Urinary bladder (tissue), 4 donors: Measurements from ENCODE around the gene RSAD2. TPM values are rescaled to one million over a fixed set of nuclear protein-coding genes. Genes with fewer than 3 reads are reported as not detected.

Experiments used
- DNase-seq: peaks from one replicate; pipeline ENCODE4 v3.0.0-alpha.2; 2015; ENCODE audit errors: extremely low spot score
- H3K27ac ChIP-seq: one replicate; pipeline ENCODE4 v1.5.1; 2013; ENCODE audit warnings: low read depth, mild to moderate bottlenecking, moderate library complexity
- H3K36me3 ChIP-seq: one replicate; pipeline ENCODE4 v1.6.1; 2013; ENCODE audit warnings: mild to moderate bottlenecking, moderate library complexity; ENCODE audit not compliant: insufficient read depth
- H3K4me1 ChIP-seq: one replicate; pipeline ENCODE4 v1.6.1; 2013; ENCODE audit warnings: mild to moderate bottlenecking, moderate library complexity; ENCODE audit not compliant: insufficient read depth
- H3K4me3 ChIP-seq: one replicate; pipeline ENCODE4 v1.5.1; 2013; ENCODE audit warnings: low read depth, low read length
- WGBS: extraction: QIAGEN DNeasy Blood & Tissue Kit; methylation state at CpG from one replicate; pipeline ENCODE4 v1.1.7; 2013; 5-methylcytosine and 5-hydroxymethylcytosine counted together
- polyA plus RNA-seq: library from polyadenylated mRNA; stranded (reverse); fragments of 200-250 nt; gene quantifications from one replicate; pipeline ENCODE4 v1.2.3, GENCODE V29; 2013
- total RNA-seq: library from RNA; depleted of rRNA; stranded (reverse); fragments of >200 nt; gene quantifications from one replicate; pipeline ENCODE4 v1.2.3, GENCODE V29; 2014
- donor health status: healthy with polysubstance abuse.
- donor health status: healthy.

The RSAD2 gene, protein sequence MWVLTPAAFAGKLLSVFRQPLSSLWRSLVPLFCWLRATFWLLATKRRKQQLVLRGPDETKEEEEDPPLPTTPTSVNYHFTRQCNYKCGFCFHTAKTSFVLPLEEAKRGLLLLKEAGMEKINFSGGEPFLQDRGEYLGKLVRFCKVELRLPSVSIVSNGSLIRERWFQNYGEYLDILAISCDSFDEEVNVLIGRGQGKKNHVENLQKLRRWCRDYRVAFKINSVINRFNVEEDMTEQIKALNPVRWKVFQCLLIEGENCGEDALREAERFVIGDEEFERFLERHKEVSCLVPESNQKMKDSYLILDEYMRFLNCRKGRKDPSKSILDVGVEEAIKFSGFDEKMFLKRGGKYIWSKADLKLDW
- total RNA-seq (11.1 TPM), polyA plus RNA-seq (2.8 TPM)

DNA sequence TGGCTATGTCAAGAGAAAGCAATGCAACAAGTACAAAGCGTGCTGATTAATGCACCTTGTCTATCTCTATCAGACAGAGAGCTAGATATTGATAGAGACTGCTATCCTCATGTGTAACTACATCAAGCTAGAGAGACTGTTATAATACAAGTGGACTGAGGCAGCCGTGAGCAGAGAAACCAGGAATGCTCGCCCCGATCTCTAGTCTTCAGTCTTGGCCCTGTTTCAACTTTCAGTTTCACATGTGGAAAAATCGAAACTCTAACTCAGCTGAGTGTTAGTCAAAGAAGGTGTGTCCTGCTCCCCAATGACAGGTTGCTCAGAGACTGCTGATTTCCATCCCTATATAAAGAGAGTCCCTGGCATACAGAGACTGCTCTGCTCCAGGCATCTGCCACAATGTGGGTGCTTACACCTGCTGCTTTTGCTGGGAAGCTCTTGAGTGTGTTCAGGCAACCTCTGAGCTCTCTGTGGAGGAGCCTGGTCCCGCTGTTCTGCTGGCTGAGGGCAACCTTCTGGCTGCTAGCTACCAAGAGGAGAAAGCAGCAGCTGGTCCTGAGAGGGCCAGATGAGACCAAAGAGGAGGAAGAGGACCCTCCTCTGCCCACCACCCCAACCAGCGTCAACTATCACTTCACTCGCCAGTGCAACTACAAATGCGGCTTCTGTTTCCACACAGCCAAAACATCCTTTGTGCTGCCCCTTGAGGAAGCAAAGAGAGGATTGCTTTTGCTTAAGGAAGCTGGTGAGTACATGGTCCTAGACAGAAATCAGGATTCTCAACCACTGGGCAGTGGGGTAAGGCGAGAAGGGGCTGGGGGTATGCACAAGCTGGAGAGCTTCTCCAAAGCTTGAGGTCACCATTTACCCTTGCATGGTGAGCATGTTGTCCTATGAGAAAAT lies at the start of gene RSAD2:
Gene RSAD2, plus strand, starts transcription at position 376 of the 903 bp plus-strand sequence. Its CDS starts 24 bp downstream, at position 400.
- WGBS, result 40% methylated on average over 10 of the region's 10 CpGs
- Histone ChIP-seq H3K36me3 (no peaks in the 10 kb centered on the region), H3K4me1 (no peaks in the 10 kb centered on the region), H3K27ac (no peak within 1 kb of the TSS), H3K4me3 (peak within 1 kb of the TSS; percentile 47)
- no peak for DNase-seq

DNA sequence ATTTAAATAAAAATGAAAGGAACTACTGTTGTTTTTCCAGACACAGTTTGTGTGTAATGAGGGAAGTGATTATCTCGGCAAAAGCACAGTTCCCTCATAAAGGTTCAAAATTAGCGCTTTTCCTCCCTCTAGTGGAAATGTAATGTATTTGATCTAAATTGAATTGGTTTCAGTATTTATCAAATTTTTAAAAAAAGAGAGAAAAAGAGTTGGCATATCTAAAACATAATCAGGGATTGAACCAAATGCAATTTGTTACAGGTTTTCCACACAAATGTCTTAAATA lies 49.3 kb upstream of the RSAD2 start:
- WGBS, result 9% methylated on average over 2 of the region's 2 CpGs
- no peaks in the 10 kb centered on the region for H3K4me1 ChIP-seq
- no peaks in the 10 kb centered on the region for H3K36me3 ChIP-seq
- DNase-seq, result peak; percentile 46
- no peak overlapping the region for H3K4me3 ChIP-seq
- H3K27ac ChIP-seq, result no peak overlapping the region

DNA sequence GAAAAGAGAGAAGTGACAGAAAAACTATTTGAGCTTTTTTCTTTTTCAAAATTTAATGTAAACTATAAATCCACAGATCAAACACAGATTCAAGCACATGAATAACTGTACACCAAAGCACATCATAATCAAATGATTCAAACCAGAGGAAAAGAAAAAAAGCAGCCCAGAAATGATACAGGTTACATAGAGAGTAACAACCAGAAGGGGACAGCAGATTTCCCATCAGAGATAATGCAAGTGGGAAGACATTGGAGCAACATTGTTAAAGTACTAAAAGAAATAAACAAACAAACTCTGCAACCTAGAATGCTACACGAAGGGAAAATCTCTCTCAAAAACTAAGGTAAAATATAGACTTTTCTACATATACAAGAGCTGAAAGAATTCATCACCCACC lies 46.3 kb upstream of the RSAD2 start:
- Histone ChIP-seq H3K36me3 (no peaks in the 10 kb centered on the region), H3K27ac (no peak overlapping the region), H3K4me3 (no peak overlapping the region), H3K4me1 (no peaks in the 10 kb centered on the region)
- no peak for DNase-seq
- 61% methylated on average over 1 of the region's 1 CpG for WGBS

DNA sequence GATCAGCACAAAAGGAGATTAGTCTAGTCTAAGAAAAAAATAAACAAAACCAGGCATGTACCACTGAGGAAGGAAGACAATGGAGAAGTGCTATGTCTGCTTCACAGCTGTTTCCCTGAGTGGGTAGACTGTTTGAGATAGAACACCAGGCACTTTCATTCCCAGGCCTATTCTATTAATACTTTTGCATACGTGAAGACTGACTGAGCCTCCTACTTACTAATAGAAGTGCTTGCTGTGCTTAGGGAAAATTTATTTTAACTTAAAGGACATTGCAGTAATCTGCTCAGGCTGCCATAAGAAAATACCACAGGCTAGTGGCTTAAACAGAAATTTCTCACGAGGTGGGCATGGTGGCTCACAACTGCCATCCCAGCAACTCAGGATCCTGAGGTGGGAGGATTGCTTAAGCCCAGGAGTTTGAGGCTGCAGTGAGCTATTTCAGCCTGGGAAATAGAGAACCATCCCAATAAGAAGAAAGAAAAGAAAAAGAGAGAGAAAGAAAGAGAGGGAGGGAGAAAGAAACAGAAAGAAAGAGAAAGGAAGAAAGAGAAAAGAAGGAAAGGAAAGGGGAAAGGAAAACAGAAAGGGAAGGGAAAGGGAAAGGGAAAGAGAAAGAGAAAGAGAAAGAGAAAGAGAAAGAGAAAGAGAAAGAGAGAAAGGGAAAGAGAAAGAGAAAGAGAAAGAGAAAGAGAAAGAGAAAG lies 44.8 kb upstream of the RSAD2 start:
- H3K4me1 ChIP-seq, result no peaks in the 10 kb centered on the region
- WGBS, result 70% methylated on average over 2 of the region's 2 CpGs
- DNase-seq, result no peak

DNA sequence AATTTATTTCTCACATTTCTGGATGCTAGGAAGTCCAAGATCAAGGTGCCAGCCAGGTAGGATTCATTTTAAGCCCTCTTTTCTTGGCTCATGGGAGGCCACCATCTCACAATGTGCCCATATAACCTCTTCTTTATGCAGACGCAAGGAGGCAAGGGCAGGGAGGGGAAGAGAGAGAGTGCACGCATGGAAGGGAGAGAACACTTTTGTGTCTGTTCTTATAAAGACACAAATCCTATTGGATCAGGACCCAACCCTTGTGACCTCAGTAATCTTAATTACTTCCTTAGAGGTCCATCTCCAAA lies 44.3 kb upstream of the RSAD2 start:
- 96% methylated on average over 2 of the region's 2 CpGs for WGBS
- Histone ChIP-seq H3K36me3 (no peaks in the 10 kb centered on the region), H3K4me3 (no peak overlapping the region), H3K4me1 (no peaks in the 10 kb centered on the region), H3K27ac (no peak overlapping the region)
- no peak for DNase-seq

More for the DNA sequence above, 44.8 kb upstream of the RSAD2 start:
- H3K36me3 ChIP-seq, result no peaks in the 10 kb centered on the region
- H3K27ac ChIP-seq, result no peak overlapping the region
- no peak overlapping the region for H3K4me3 ChIP-seq

DNA sequence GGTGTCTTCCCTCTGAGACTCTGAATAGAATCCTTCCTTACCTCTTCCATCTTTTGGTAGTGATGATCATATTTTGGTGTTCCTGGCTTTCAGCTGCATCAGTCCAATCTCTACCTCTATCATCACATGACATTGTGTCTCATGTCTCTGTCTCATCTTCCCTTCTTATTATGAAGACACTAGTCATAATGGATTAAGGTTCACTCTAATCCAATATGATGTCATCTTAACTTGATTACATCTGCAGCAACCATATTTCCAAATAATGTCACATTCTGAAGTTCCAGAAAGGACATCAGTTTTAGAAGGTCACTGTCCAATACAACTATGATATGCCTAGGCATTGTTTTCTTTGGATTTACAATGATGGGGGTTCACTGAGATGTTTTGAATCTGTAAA lies 43.4 kb upstream of the RSAD2 start:
- no peaks in the 10 kb centered on the region for H3K36me3 ChIP-seq
- H3K4me3 ChIP-seq, result no peak overlapping the region
- no peak for DNase-seq
- H3K4me1 ChIP-seq, result no peaks in the 10 kb centered on the region
- no peak overlapping the region for H3K27ac ChIP-seq

DNA sequence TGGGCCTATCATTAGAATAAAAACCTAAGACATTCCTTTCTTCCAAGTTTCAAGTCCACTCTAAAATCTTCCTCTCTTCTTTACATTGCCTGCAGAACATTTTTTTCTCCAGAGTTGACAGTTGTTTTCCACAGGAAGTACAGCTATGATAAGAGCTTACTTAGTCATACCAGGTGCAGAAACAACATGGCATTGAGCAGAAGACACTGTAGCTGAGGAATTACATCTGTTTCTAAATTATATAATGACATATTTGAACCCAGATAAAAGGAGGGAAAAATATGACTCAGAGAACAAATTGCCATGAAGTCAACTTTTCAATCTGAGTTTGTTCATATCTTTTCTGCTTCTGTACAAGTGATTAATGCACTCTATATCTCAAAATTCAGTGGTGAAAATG lies 42.1 kb upstream of the RSAD2 start:
- no peaks in the 10 kb centered on the region for H3K36me3 ChIP-seq
- H3K4me3 ChIP-seq, result no peak overlapping the region
- H3K27ac ChIP-seq, result no peak overlapping the region
- no peak for DNase-seq
- no peaks in the 10 kb centered on the region for H3K4me1 ChIP-seq

DNA sequence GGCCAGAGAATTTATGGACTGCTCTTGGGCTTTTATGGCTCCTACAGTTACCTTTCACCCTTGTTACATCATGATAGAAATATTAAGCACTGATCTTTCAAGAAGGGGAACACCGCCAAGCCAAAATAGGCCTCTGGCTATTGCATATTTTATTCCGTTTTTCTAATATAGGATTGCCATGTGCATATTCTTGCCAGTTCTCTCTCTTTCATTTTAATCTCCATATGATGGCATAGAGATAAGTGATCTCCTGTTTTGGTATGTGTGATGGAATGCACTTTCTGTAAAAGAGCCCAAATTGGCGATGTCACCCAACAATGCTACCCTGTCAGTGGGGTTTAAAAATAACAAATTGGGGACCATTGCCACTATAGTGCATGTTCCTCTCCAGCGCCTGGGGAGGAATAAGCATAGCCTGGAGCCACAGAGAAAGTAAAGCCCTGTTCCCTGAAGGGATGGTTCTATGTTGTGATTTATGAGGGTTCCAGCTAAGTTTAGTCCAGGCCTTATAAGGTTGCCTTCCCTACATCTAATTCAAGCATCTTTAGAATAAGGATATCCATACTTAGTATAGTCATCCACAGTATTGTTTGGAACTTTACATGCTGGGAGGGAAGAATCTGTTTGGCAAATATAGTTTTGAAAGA lies 38.8 kb upstream of the RSAD2 start:
- no peak overlapping the region for H3K4me3 ChIP-seq
- H3K36me3 ChIP-seq, result no peaks in the 10 kb centered on the region
- H3K27ac ChIP-seq, result no peak overlapping the region
- H3K4me1 ChIP-seq, result no peaks in the 10 kb centered on the region
- WGBS, result 90% methylated on average over 4 of the region's 4 CpGs
- DNase-seq, result no peak

DNA sequence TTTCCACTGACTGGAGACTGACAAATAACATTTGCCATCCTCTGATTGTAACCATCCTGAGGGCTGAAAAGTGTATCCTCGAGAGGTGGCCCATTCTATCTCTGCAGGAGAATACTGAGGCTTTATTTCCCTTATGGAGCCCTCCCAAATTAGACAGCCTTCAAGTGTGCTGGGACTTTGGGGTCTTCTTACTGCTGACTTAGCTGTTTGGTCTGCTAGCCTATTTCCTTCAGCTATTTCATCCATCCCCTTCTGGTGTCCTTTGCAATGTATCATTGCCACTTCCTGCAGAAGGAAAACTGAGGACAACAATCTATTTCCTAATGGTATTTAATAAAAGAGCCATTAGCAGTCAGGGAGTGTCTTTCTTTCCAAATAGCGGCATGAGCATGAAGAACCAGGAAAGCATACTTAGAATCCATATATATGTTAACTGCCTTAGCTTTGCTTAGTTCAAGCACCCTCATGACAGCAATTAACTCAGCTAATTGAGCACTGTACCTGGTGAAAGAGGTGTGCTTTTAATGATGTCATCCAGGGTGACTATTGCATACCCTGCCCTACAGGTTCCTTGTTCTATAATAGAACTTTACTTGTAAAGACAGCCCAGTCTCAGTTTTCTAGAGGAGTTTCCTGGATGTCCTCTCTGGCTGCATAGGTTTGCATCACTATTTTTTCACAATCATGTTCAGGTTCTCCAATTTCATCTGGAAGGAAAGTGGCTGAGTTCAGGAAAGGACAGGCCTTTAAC lies 35.9 kb upstream of the RSAD2 start:
- no peaks in the 10 kb centered on the region for H3K36me3 ChIP-seq
- no peak for DNase-seq
- 80% methylated on average over 2 of the region's 2 CpGs for WGBS
- H3K4me3 ChIP-seq, result no peak overlapping the region
- H3K4me1 ChIP-seq, result no peaks in the 10 kb centered on the region
- no peak overlapping the region for H3K27ac ChIP-seq

DNA sequence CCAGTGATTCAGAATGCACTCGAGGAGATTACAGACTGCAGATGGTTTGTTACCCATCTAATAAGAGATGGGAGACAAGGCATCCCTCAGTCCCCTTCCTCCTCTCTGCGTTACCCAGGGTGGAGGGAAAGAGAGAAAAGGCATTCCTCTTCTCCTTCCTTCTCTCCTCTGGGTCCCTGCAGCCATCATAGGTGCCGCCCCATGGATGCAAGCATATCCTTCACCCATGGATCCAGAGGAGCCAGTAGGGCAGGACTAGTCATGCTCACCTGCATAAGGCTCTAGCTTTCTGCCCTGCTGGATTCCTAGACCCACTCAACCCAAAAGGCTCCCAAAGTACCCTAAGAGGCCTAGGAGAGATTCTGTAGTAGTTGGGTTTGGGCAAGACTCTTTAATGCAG lies 32.3 kb upstream of the RSAD2 start:
- 71% methylated on average over 3 of the region's 3 CpGs for WGBS
- Histone ChIP-seq H3K27ac (no peak overlapping the region), H3K4me3 (no peak overlapping the region)

DNA sequence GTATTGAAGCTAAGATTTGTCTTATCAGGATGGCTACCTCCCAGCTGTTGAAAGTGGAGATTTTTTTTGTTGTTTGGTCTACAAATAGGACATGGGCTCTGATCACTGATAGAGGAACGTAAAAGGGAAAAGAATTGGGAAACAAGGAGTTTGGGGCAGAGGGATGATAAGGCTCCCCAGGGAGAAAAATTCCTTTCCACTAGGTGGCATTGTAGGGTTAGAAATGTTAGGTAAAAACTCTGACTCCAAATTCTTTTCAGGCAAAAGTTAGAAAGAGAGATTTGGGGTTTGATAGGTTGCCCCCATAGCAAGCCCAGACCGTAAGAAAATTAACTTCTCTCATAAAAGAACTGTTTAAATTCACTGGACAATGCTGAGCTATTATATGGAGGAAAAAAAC lies 31.7 kb upstream of the RSAD2 start:
- no peak for DNase-seq
- Histone ChIP-seq H3K36me3 (no peaks in the 10 kb centered on the region), H3K4me1 (no peaks in the 10 kb centered on the region), H3K27ac (no peak overlapping the region), H3K4me3 (no peak overlapping the region)
- WGBS, result 92% methylated on average over 2 of the region's 2 CpGs

More for the DNA sequence above, 32.3 kb upstream of the RSAD2 start:
- Histone ChIP-seq H3K36me3 (no peaks in the 10 kb centered on the region), H3K4me1 (no peaks in the 10 kb centered on the region)
- DNase-seq, result no peak

DNA sequence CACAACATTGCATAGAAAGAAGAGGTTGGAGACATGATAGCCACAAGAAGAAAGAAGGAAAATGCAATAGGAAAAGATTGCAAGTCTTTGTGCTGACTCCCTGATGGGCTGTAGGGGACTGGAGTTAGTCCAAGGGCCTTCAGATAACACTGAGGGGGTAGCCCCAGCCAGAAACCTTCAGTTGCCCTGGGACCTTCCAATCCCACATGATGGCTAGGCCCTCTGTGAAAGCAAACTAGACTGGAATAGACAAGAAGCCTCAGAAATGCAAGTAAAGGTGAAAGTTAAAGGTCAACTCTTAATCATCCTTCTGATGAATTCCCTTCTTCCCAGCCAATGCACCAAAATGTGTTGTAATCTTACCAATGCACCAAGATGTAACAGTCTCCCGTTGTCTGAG lies 31.0 kb upstream of the RSAD2 start:
- no peak overlapping the region for H3K4me3 ChIP-seq
- no peak for DNase-seq
- no peak overlapping the region for H3K27ac ChIP-seq
- 88% methylated on average over 1 of the region's 1 CpG for WGBS
- no peaks in the 10 kb centered on the region for H3K36me3 ChIP-seq
- no peaks in the 10 kb centered on the region for H3K4me1 ChIP-seq
